Measurements from ENCODE around the gene TBCE.
"Not testable (repeated sequence)": the region's sequence is repeated elsewhere in the genome, so short reads cannot be mapped to it uniquely, and the experiment has no call there.

The TBCE gene

DNA sequence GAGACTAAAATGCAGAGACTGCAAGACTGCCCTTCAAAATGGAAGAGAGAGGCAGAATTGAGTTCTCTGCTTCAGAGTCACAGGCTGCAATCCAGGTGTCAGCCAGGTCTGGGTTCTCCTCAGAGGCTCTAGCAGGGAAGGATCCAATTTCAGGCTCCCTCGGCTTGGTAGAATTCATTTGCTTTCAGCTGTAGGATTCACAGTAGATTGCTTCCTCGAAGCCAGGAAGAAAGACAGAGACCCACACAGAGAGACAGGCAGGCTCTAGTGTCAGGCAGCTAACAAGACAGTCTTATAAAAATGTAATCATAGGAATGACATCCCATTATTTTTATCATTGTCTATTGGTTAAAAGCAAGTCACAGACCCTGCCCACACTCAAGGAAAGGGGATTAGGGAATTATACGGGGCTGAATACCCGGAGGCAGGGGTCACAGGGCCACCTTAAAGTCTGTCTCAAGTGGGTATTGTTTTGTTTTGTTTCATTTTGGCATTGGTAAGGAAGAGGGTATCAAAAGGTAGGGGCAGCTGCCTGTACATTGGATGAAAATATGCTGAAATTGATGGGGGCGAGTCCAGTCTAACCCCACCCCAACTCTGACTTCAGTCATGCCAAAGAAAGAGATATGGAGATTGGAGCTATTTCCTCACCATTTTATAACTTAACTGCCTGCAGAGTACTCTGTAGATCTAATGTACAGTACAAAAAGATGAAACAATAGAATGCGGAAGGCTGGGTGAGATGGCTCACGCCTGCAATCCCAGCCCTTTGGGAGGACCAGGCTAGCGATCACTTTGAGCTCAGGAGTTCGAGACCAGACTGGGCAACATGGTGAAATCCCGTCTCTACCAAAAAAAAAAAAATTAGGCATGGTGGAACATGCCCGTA is 9.5 kb upstream of the TBCE start:
- no peak for DNase-seq

DNA sequence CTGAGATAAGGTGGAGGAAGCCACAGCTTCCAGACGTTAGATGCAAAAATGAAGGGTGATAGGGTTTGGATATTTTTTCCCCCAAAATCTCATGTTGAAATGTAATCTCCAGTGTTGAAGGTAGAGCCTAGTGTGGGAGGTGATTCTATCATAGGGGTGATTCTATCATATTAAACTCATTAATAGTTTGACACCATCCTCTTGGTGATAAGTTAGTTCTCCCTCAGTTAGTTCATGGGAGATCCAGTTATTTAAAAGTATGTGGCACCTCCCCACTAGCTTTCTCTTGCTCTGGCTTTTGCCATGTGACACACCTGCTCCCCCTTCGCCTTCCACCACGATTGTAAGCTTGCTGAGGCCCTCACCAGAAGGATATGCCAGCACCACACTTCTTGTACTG is 8.3 kb upstream of the TBCE start:
- no peak for DNase-seq

DNA sequence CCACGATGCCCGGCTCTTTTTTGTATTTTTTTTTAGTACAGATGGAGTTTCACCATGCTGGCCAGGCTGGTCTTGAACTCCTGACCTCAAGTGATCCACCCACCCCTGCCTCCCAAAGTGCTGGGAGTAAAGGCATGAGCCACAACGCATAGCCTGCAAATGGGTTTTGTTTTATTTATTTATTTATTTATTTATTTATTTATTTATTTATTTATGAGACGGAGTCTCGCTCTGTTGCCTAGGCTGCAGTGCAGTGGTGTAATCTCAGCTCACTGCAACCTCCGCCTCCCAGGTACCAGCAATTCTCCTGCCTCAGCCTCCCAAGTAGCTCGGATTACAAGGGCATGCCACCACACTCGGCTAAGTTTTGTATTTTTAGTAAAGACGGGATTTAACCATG is 3.0 kb upstream of the TBCE start:
- not testable (repeated sequence) for DNase-seq

DNA sequence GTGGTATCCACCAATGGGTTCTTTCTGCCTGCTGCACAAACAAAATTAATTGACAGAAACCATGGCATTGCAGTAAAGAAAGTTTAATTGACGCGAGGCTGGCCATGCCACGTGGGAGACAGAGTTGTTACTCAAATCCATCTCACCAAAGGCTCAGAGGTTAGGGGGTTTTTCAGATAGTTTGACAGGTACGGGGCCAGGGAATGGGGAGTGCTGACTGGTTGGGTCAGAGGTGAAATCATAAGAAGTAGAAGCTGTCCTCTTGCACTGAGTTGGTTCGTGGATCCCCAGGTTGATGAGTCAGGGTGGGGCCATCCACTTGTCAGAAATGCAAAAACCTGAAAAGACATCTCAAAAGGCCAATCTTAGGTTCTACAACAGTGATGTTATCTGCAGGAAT is 941 bp upstream of the TBCE start:
- DNase-seq: no peak

DNA sequence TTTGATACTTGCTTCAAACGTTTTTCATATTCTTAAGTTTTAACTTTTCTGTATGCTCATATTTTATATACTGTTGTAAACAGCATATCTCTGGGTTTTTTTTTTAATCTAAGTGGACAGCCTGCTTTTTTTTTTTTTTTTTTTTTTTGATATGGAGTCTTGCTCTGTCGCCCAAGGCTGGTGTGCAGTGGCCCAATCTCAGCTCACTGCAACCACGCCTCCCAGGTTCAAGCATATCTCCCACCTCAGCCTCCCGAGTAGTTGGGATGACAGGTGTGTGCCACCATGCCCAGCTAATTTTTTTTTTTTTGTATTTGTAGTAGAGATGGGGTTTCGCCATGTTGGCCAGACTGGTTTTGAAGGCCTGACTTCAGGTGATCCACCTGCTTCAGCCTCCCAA is 1.2 kb downstream of the TBCE start:
- no peak for DNase-seq

DNA sequence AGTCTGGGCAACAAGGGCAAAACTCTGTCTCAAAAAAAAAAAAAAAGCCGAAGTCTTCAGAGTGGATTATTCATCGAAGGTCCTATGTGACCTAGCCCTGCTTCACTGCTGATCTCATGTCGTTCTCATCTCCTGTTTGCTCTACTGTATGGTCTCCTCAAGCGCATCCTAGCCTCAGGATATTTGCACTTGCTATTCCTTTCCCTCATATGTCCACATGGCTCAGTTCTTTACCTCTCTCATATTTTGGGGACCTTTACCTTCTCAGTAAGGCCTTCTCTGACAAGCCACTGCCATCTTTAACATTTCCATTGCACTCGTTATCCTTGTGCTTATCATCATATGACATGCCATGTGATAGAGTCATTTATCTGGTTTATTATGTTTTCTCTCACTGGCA is 2.6 kb downstream of the TBCE start:
- DNase-seq: no peak

DNA sequence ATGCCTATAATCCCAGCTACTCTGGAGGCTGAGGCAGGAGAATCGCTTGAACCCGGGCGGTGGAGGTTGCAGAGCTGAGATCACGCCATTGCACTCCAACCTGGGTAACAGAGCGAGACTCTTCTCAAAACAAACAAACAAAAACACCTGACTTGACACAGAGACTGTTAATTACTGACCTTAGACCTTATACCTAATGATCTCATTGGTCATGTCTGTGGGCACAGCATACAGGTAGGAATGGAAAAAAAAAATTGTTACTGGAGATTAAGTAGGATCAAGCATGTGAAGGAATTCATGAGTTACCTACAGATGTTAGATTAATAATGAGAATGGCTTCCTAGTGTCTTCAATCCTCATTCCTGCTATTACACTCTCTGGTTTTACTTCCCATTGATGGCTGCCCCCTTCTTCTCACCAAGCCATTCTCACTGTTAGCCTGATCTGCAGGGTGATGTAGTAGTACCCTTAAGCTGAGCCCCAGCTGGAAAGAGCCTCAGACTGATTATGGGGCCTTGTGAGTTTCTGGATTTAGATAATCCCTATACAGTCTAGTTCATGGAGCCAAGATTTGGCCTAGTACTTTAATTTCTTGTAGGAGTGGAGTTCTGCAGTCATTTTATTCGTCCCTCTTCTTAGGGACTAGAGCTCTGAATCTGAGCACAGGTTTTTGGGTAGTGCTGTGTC is 8.8 kb downstream of the TBCE start:
- no peak for DNase-seq

DNA sequence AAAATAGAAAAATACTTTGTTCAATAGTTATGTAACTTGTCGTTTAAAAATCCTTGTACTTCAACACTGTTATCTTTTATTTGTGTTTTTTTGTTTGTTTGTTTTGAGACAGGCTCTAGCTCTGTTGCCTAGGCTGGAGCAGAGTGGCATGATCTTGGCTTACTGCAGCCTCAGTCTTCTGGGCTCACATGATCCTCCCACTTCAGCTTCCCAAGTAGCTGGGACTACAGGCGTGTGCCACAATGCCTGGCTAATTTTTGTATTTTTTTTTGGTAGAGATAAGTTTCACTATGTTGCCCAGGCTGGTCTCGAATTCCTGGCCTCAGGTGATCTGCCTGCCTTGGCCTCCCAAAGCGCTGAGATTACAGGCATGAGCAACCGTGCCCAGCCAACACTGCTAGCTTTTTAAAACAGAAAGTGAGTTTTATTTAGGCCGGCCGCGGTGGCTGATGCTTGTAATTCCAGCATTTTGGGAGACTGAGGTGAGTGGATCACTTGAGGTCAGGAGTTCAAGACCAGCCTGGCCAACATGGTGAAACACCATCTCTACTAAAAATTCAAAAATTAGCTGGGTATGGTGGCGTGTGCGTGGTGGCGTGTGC is 11.0 kb downstream of the TBCE start:
- not testable (repeated sequence) for DNase-seq

DNA sequence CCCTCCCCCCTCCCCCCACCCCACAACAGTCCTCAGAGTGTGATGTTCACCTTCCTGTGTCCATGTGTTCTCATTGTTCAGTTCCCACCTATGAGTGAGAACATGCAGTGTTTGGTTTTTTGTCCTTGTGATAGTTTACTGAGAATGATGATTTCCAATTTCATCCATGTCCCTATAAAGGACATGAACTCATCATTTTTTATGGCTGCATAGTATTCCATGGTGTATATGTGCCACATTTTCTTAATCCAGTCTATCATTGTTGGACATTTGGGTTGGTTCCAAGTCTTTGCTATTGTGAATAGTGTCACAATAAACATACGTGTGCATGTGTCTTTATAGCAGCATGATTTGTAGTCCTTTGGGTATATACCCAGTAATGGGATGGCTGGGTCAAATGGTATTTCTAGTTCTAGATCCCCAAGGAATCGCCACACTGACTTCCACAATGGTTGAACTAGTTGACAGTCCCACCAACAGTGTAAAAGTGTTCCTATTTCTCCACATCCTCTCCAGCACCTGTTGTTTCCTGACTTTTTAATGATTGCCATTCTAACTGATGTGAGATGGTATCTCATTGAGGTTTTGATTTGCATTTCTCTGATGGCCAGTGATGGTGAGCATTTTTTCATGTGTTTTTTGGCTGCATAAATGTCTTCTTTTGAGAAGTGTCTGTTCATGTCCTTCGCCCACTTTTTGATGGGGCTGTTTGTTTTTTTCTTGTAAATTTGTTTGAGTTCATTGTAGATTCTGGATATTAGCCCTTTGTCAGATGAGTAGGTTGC is 14.9 kb downstream of the TBCE start:
- not testable (repeated sequence) for DNase-seq

DNA sequence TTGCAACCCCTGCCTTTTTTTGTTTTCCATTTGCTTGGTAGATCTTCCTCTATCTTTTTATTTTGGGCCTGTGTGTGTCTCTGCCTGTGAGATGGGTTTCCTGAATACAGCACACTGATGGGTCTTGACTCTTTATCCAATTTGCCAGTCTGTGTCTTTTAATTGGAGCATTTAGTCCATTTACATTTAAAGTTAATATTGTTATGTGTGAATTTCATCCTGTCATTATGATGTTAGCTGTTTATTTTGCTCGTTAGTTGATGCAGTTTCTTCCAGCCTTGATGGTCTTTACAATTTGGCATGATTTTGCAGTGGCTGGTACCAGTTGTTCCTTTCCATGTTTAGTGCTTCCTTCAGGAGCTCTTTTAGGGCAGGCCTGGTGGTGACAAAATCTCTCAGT is 18.4 kb downstream of the TBCE start:
- DNase-seq: not testable (repeated sequence)

DNA sequence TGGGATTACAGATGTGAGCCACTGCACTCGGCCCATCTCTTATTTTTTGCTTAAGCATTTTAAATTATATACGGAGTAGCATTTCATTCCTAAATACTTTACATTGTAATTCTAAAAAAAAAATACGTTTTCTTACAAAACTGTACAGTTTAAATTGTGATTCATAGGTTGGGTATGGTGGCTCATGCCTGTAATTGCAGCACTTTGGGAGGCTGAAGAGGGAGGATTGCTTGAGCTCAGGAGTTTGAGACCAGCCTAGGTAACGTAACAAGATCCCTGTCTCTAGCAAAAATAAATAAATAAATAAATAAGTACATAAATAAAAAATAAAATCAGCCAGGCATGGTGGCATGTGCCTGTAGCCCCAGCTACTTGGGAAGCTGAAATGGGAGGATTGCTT is 24.6 kb downstream of the TBCE start:
- no peak for DNase-seq

DNA sequence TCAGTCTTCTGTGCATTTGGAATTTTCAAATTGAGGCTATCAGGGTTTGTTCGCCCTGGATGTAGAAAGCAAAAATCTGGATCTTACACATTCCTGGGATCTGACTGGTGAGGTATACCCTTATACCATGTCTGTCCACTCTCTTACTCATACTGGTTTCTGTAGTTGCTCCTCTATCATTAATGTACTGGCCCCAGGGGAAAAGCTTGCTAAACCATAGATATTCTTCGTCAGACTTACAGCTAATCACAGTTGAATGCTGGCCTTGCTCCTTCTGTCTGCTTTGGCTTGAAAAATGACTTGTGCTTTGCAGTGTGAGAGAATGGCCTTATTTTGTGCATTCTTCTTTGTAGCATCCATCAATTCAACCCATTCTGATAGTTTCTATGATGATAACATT is 30.5 kb downstream of the TBCE start:
- no peak for DNase-seq

DNA sequence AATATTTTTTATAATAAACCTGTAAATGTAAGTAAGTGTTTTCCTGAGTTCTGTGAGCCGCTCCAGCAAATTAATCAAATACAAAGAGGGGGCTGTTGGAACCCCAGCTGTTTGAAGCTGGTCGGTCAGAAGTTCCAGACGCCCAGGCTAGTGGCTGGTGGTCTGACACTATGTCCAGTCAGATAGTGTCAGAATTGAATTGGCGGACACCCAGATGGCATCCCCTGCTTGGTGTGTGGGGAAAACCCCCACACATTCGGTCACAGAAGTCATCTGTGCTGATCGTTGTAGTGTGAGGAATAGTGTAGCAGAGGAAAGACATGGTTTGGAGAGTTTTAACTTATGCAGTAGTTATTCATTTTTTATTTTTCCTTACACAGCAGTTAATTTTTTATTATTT is 32.4 kb downstream of the TBCE start:
- no peak for DNase-seq

DNA sequence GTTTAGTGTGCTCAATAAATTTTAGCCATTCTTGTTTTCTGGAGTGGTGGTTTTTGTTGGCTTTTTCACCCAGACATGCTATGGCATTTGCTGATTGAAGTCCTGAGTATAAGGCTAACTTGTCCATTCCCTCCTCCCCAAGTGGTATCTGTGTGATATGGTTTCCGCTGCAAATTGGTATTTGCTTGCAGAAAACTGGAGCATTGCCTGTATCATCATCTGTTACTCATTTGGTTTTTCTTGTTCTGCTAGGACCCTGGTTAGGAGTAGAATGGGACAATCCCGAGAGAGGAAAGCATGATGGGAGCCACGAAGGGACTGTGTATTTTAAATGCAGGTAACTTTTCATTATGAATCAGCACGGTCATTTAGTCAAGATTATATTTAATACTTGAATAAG is 34.0 kb downstream of the TBCE start:
- DNase-seq: no peak

DNA sequence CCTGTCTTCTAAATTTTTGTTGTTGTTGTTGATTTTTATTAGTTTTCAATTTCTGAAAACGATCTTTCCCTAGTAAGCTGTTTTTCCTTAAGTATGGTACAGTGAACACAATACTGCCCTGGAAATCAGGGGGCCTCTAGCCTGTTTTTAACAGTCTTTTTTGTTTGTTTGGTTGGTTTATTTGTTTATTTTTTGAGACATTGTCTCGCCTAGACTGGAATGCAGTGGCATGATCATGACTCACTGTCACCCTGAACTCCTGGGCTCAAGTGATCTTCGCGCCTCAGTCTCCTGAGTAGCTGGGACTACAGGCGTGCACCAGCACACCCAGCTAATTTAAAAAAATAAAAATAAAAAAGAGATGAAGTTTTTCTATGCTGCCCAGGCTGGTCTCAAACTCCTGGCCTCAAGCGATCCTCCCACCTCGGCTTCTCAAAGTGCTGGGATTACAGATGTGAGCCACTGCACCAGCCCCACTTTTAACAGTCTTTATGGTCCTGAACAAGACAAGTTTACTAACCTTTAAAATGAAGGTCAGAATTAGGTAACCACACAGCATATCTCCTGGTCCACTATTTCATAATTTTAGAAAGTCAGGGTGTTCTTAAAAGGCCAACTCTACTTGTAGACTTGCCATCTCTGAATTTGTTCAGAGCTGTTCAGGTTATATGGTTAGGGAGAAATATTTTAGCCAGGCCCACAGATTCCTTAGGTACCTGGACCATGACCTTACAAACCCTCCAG is 35.4 kb downstream of the TBCE start:
- DNase-seq: no peak

DNA sequence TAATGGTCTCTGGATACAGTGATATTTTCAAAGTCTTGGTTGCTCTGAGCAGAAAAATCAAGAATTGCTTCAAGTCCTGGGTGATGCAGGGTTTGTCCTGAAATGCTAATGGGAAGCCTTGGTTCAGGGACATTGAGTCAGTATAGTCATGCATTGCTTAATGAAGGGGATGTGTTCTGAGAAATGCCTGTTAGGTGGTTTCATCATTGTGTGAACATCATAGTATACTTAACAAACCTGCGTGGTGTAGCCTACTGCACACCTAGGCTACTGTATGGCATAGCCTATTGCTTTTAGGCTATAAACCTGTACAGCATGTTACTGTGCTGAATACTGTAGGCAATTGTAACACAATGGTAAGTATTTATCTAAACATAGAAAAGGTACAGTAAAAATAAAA is 36.4 kb downstream of the TBCE start:
- no peak for DNase-seq

DNA sequence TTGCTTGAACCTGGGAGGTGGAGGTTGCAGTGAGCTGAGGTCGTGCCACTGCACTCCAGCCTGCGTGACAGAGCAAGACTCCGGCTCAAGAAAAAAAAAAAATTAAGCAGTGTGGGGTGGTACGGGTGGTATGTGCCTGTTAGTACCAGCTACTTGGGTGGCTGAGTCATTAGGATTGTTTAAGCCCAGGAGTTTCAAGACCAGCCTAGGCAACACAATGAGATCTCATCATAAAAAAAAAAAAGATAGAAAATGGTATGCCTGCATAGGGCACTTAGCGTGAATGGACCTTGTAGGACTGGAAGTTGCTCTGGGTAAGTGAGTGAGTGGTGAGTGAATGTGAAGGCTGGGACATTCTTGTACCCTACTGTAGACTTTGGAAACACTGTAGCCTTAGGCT is 37.0 kb downstream of the TBCE start:
- DNase-seq: no peak

DNA sequence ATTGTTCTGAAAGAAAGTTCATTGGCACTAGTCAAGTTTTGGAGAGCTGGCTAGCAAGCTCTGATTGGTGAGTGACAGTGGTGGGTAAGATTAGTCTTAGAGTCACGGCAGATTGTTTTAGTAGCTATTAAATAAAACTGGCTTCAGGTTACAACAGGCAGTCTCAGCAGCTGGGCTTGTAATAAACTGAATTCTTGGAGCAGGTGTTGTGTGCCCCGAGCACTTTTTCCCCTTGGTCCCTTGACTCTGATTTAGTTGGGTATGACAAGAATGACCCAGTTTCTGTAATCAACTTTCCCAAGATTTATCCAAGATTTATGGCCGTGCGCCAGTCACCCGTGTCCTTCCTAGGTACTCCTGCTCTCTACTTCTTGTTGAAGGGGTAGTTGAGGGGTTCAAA is 40.2 kb downstream of the TBCE start:
- no peak for DNase-seq

DNA sequence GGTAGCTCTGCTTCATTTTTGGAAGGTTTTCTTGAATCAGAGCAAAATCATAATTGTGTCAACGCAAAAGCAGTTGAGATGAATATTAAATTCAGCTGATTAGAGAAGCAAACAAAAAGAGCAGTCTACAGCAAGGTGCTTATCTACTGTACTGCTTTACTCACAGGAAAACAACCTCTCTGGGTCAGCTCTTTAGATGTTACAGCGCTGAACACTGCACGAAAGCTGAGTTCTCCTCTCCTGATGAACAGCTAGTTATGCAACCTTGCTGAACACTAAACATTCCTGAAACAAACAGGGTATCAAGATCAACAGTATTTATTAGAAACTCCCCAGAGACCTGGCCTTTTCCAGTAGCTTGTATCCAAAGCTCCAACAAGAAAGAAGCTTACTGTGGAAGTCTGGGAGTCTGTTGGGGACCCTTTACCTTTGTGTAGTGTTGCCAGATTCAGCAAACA is 41.3 kb downstream of the TBCE start:
- DNase-seq: no peak

DNA sequence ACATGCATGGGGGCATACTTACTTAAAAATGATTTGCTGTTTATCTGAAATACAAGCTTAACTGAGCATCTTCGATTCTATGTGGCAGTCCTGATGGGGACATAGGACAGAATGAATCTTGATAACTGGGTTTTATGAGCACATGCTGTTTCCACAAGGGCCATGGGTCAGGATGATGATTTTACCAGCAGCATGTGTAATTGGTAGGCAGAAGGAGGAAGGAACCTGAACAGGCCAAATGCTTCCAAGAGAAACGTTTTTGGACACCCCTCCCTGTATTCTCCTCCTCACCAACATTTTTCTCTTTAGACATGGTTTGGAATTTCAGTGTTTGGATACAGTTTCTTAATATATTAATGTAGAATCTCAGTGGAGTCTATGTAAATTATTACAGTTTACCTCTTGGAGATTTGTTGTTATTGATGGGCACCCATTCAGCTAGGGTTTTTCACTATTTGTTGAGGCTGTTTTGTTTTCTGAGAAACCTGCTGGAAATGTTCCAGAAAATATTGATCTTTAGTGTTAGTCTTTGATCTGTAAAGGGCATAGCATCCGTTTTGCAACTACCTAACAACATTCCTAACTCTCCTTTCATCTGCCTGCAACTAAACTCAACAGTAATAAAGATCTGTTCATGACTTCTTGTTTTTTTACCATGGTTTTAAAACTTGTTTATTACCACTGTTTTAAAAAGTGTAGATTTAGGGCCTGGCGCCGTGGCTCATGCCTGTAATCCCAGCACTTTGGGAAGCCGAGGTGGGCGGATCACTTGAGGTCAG is 42.0 kb downstream of the TBCE start:
- no peak for DNase-seq

DNA sequence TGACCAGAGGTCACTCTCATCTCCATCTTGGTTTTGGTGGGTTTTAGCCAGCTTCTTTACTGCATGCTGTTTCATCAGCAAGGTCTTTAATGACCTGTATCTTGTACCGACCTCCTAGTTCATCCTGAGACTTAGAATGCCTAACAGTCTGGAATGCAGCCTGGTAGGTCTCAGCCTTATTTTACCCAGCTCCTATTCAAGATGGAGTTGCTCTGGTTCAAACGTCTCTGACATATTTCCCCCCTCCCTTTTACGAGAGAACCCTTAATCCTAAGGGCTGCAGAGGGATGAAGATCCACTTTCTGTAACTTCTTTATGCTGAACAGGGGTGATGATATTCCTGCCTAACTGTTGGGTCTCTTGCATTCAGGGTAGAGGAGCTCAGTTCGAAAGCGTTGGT is 43.2 kb downstream of the TBCE start:
- DNase-seq: no peak

All from NCI-H187 treated with DMSO at 0.1 percent for 48 hours (cell line).